ENCODE results near the gene HIF1A. TPM values are rescaled to one million over a fixed set of nuclear protein-coding genes. Genes with fewer than 3 reads are reported as not detected.
A peak's percentile ranks its signal among the peaks of the same experiment; 100 is the strongest.

Gene HIF1A
- total and polyA plus RNA-seq, 2 of the 13 experiments (the other 11 are each of a cell fraction or from before 2014, with no cell fraction given): 41.0 to 126 TPM

- TF ChIP-seq ZNF788 (CRISPR knock-in tag; IDR thresholded peaks at IDR 0.05; ENCODE audit: borderline replicate concordance) (no peak), RARG (CRISPR knock-in tag; IDR thresholded peaks at IDR 0.05; ENCODE audit: low read depth) (no peak), FUBP1 (CRISPR knock-in tag; IDR thresholded peaks at IDR 0.05; ENCODE audit: borderline replicate concordance) (no peak), JUN (CRISPR knock-in tag; IDR thresholded peaks at IDR 0.05) (peak; percentile 57; the same call in 1 of the 2 replicates), ZMYM4 (CRISPR knock-in tag; IDR thresholded peaks at IDR 0.05) (peak; percentile 95), FOXK2 (IDR thresholded peaks at IDR 0.05) (no peak), ZNF616 (CRISPR knock-in tag; IDR thresholded peaks at IDR 0.05; ENCODE audit: low read depth) (peak; percentile 66; the same call in 1 of the 2 replicates), ZNF275 (CRISPR knock-in tag; IDR thresholded peaks at IDR 0.05; ENCODE audit: borderline replicate concordance) (no peak; the same call in 1 of the 2 replicates), GABPA (IDR thresholded peaks at IDR 0.05; ENCODE audit: low read depth, low read length) (no peak), GABPA (CRISPR knock-in tag; IDR thresholded peaks at IDR 0.05; ENCODE audit: low read depth) (no peak), FOXK1 (CRISPR knock-in tag; IDR thresholded peaks at IDR 0.05; ENCODE audit: borderline replicate concordance, low read depth) (peak; percentile 68), ZNF770 (CRISPR knock-in tag; IDR thresholded peaks at IDR 0.05) (peak; percentile 12; the same call in 1 of the 2 replicates), CREB1 (IDR thresholded peaks at IDR 0.05) (no peak), CREB1 (CRISPR knock-in tag; IDR thresholded peaks at IDR 0.05) (no peak), MXD3 (CRISPR knock-in tag; IDR thresholded peaks at IDR 0.05) (peak; percentile 77), SYNCRIP (IDR thresholded peaks at IDR 0.05; ENCODE audit: insufficient read depth, low read depth, low read length) (no peak), MYC (CRISPR knock-in tag; IDR thresholded peaks at IDR 0.05; ENCODE audit: borderline replicate concordance) (peak; percentile 80), GPN1 (CRISPR knock-in tag; IDR thresholded peaks at IDR 0.05; ENCODE audit: borderline replicate concordance) (peak; percentile 72; the same call in 1 of the 2 replicates), HINFP (CRISPR knock-in tag; IDR thresholded peaks at IDR 0.05; ENCODE audit: low read depth) (no peak), REPIN1 (CRISPR knock-in tag; IDR thresholded peaks at IDR 0.05; ENCODE audit: borderline replicate concordance, low read depth) (no peak), TCF7L2 (IDR thresholded peaks at IDR 0.05; ENCODE audit: low read depth, low read length) (no peak), MATR3 (CRISPR knock-in tag; IDR thresholded peaks at IDR 0.05) (no peak), ZSCAN21 (CRISPR knock-in tag; IDR thresholded peaks at IDR 0.05; ENCODE audit: borderline replicate concordance) (no peak; the same call in 1 of the 2 replicates)
Observed at GRCh38 chr14:61694830-61695694, at the start of gene HIF1A (continued).

All from HepG2 (cell line).